Vagina (tissue), 2 donors: Measurements from ENCODE around the gene BRINP3. TPM values are rescaled to one million over a fixed set of nuclear protein-coding genes. Genes with fewer than 3 reads are reported as not detected.

ENCODE experiments used
- DNase-seq, 2 donors: peaks; one replicate each; pipeline ENCODE4 v3.0.0-alpha.2; 2017; ENCODE audit errors: extremely low spot score in 2 of 2
- H3K27ac ChIP-seq: fragments of 200-600 bp; sonication (generic); one replicate; pipeline ENCODE4 v1.5.1; 2019
- H3K27me3 ChIP-seq: fragments of 200-600 bp; sonication (generic); one replicate; pipeline ENCODE4 v1.5.1; 2019
- H3K36me3 ChIP-seq, 2 donors: fragments of 200-600 bp; sonication (generic); one replicate each; pipeline ENCODE4 v1.5.1; 2017 to 2019
- H3K4me1 ChIP-seq: fragments of 200-600 bp; sonication (generic); one replicate; pipeline ENCODE4 v1.5.1; 2019
- H3K4me3 ChIP-seq, 2 donors: fragments of 200-600 bp; sonication (generic); 1 replicate in 1 of 2; 2 replicates in 1 of 2; pipeline ENCODE4 v1.5.1; 2016 to 2019
- H3K9me3 ChIP-seq: fragments of 200-600 bp; sonication (generic); one replicate; pipeline ENCODE4 v1.5.1; 2019
- CTCF ChIP-seq, 3 experiments: fragments of 450-650 bp in 2 of 3; fragments of 200-600 bp in 1 of 3; sonication (generic) in 1 of 3; IDR thresholded peaks; one replicate each; pipeline ENCODE4 v1.5.1; 2017 to 2019; ENCODE audit warnings: antibody characterized with exemption in 3 of 3, mild to moderate bottlenecking in 2 of 3, moderate library complexity in 2 of 3
- POLR2A ChIP-seq, 2 donors: fragments of 450-650 bp; IDR thresholded peaks; one replicate each; pipeline ENCODE4 v1.6.1; 2017; ENCODE audit warnings: antibody characterized with exemption in 2 of 2, mild to moderate bottlenecking in 2 of 2, moderate library complexity in 2 of 2
- POLR2AphosphoS5 ChIP-seq, 2 donors: sonication (generic); formaldehyde crosslinking; IDR thresholded peaks; one replicate each; pipeline ENCODE4 v1.9.0; 2017; ENCODE audit warnings: antibody characterized with exemption in 2 of 2, mild to moderate bottlenecking in 2 of 2, low read depth in 1 of 2; ENCODE audit not compliant: insufficient read depth in 1 of 2
- intact Hi-C: fragments of 100-400 bp; cut with DNase I; formaldehyde crosslinking; loops from one replicate; pipeline ENCODE4 v1.15.1; 2023
- total RNA-seq: library from RNA; depleted of rRNA; stranded (reverse); fragments of >200 nt; gene quantifications from one replicate; pipeline ENCODE4 v1.2.3, GENCODE V29; 2016

BRINP3 gene
- total RNA-seq, 1 donor from 2014 or later: not detected

GRCh38 chr1:190168893-190169280 lies 308.8 kb downstream of the BRINP3 start:
- no peak for TF ChIP-seq POLR2AphosphoS5 (IDR thresholded peaks at IDR 0.05; ENCODE audit: insufficient read depth in 1 of 2, low read depth in 1 of 2)
- no peak for TF ChIP-seq POLR2A (IDR thresholded peaks at IDR 0.05)
- TF ChIP-seq CTCF (IDR thresholded peaks at IDR 0.05): no peak
- H3K4me3 ChIP-seq: no peak overlapping the region
- no peaks in the 10 kb centered on the region for H3K27me3 ChIP-seq
- H3K27ac ChIP-seq: no peak overlapping the region
- intact Hi-C loops: no loop called here
- H3K9me3 ChIP-seq: no peaks in the 10 kb centered on the region
- no peak for DNase-seq
- no peaks in the 10 kb centered on the region for H3K36me3 ChIP-seq
- H3K4me1 ChIP-seq: no peaks in the 10 kb centered on the region

GRCh38 chr1:190168116-190168892 lies 309.4 kb downstream of the BRINP3 start:
- no peak for DNase-seq
- no peak for TF ChIP-seq POLR2A (IDR thresholded peaks at IDR 0.05)
- no peak for TF ChIP-seq CTCF (IDR thresholded peaks at IDR 0.05)
- intact Hi-C loops: no loop called here
- Histone ChIP-seq H3K27ac (no peak overlapping the region), H3K9me3 (no peaks in the 10 kb centered on the region), H3K4me1 (no peaks in the 10 kb centered on the region), H3K36me3 (no peaks in the 10 kb centered on the region), H3K4me3 (no peak overlapping the region), H3K27me3 (no peaks in the 10 kb centered on the region)

- H3K27ac ChIP-seq: no peak overlapping the region
- no peak overlapping the region for H3K4me3 ChIP-seq
- intact Hi-C loops: no loop called here
- H3K27me3 ChIP-seq: no peaks in the 10 kb centered on the region
- TF ChIP-seq POLR2AphosphoS5 (IDR thresholded peaks at IDR 0.05; ENCODE audit: insufficient read depth in 1 of 2, low read depth in 1 of 2): no peak
- TF ChIP-seq CTCF (IDR thresholded peaks at IDR 0.05): no peak
- no peak for TF ChIP-seq POLR2A (IDR thresholded peaks at IDR 0.05)
- H3K36me3 ChIP-seq: no peaks in the 10 kb centered on the region
- H3K4me1 ChIP-seq: no peaks in the 10 kb centered on the region
- no peaks in the 10 kb centered on the region for H3K9me3 ChIP-seq
- no peak for DNase-seq
Measured at GRCh38 chr1:190159146-190159545, 318.5 kb downstream of the BRINP3 start.

- DNase-seq: no peak
- intact Hi-C loops: no loop called here
Measured at GRCh38 chr1:190154744-190155143, 322.9 kb downstream of the BRINP3 start.

More at GRCh38 chr1:190154744-190155143, 322.9 kb downstream of the BRINP3 start:
- no peaks in the 10 kb centered on the region for H3K4me1 ChIP-seq
- no peak overlapping the region for H3K27ac ChIP-seq
- no peak for TF ChIP-seq POLR2A (IDR thresholded peaks at IDR 0.05)
- TF ChIP-seq CTCF (IDR thresholded peaks at IDR 0.05): no peak
- TF ChIP-seq POLR2AphosphoS5 (IDR thresholded peaks at IDR 0.05; ENCODE audit: insufficient read depth in 1 of 2, low read depth in 1 of 2): no peak
- H3K9me3 ChIP-seq: no peaks in the 10 kb centered on the region
- no peak overlapping the region for H3K4me3 ChIP-seq
- H3K36me3 ChIP-seq: no peaks in the 10 kb centered on the region
- H3K27me3 ChIP-seq: no peaks in the 10 kb centered on the region
